Right atrium auricular region (tissue), 2 donors: Measurements from ENCODE around the gene TPBGL. TPM values are rescaled to one million over a fixed set of nuclear protein-coding genes. Genes with fewer than 3 reads are reported as not detected.

Experiments used
- DNase-seq: peaks from one replicate; pipeline ENCODE4 v3.0.0-alpha.2; 2019; ENCODE audit warnings: low spot score
- H3K27ac ChIP-seq, 2 donors: fragments of 200-600 bp; sonication (generic); 1 replicate in 1 of 2; 2 replicates in 1 of 2; pipeline ENCODE4 v1.5.1; 2016 to 2019
- H3K27me3 ChIP-seq, 2 donors: fragments of 200-600 bp; sonication (generic); one replicate each; pipeline versions ENCODE4 v1.5.1 to v1.6.0; 2017 to 2019
- H3K36me3 ChIP-seq: fragments of 200-600 bp; sonication (generic); one replicate; pipeline ENCODE4 v1.5.1; 2016
- H3K4me1 ChIP-seq, 2 donors: fragments of 200-600 bp; sonication (generic); one replicate each; pipeline versions ENCODE4 v1.5.1 to v1.6.0; 2017 to 2019
- H3K4me3 ChIP-seq, 2 donors: fragments of 200-600 bp; sonication (generic); 1 replicate in 1 of 2; 2 replicates in 1 of 2; pipeline ENCODE4 v1.5.1; 2017 to 2019; ENCODE audit warnings: mild to moderate bottlenecking in 1 of 2, moderate library complexity in 1 of 2
- H3K9me3 ChIP-seq, 2 donors: fragments of 200-600 bp; sonication (generic); one replicate each; pipeline ENCODE4 v1.5.1; 2019
- CTCF ChIP-seq, 2 donors: fragments of 200-600 bp; sonication (generic); IDR thresholded peaks; one replicate each; pipeline ENCODE4 v1.5.1; 2019; ENCODE audit warnings: antibody characterized with exemption in 2 of 2
- total RNA-seq, 2 donors: library from RNA; depleted of rRNA; stranded (reverse); fragments of >200 nt; gene quantifications; one replicate each; pipeline ENCODE4 v1.1.0, GENCODE V29; 2016

Gene TPBGL
- total RNA-seq, 2 donors from 2014 or later = 0.12 to 0.15 TPM

- peaks cover 7% of the 10 kb centered on the region for H3K36me3 ChIP-seq
- no peaks in the 10 kb centered on the region for H3K9me3 ChIP-seq
- TF ChIP-seq CTCF (IDR thresholded peaks at IDR 0.05) = no peak
- H3K27ac ChIP-seq = no peak overlapping the region
- DNase-seq = no peak
- H3K4me3 ChIP-seq = no peak overlapping the region
- H3K27me3 ChIP-seq = no peaks in the 10 kb centered on the region
- peaks cover 0 to 5% of the 10 kb centered on the region in 2 donors for H3K4me1 ChIP-seq
Measured at GRCh38 chr11:75267171-75267970, 26.8 kb downstream of the TPBGL start.

- Histone ChIP-seq H3K4me1 (no peaks in the 10 kb centered on the region), H3K36me3 (peaks cover 22% of the 10 kb centered on the region)
- no peak for DNase-seq
Measured at GRCh38 chr11:75268626-75269366, 28.2 kb downstream of the TPBGL start.

GRCh38 chr11:75269367-75269660 lies 28.7 kb downstream of the TPBGL start:
- DNase-seq = no peak
- Histone ChIP-seq H3K36me3 (peaks cover 24% of the 10 kb centered on the region), H3K4me1 (no peaks in the 10 kb centered on the region), H3K9me3 (no peaks in the 10 kb centered on the region), H3K27me3 (no peaks in the 10 kb centered on the region), H3K4me3 (no peak overlapping the region), H3K27ac (no peak overlapping the region)
- no peak for TF ChIP-seq CTCF (IDR thresholded peaks at IDR 0.05)

More at GRCh38 chr11:75268626-75269366, 28.2 kb downstream of the TPBGL start:
- TF ChIP-seq CTCF (IDR thresholded peaks at IDR 0.05) = no peak
- H3K27ac ChIP-seq = no peak overlapping the region
- H3K27me3 ChIP-seq = no peaks in the 10 kb centered on the region
- no peak overlapping the region for H3K4me3 ChIP-seq
- H3K9me3 ChIP-seq = no peaks in the 10 kb centered on the region

GRCh38 chr11:75269896-75270295 lies 29.3 kb downstream of the TPBGL start:
- Histone ChIP-seq H3K4me1 (no peaks in the 10 kb centered on the region), H3K27me3 (no peaks in the 10 kb centered on the region), H3K9me3 (no peaks in the 10 kb centered on the region), H3K27ac (no peak overlapping the region), H3K4me3 (no peak overlapping the region), H3K36me3 (peaks cover 24% of the 10 kb centered on the region)
- no peak for DNase-seq
- no peak for TF ChIP-seq CTCF (IDR thresholded peaks at IDR 0.05)

GRCh38 chr11:75270896-75271418 lies 30.4 kb downstream of the TPBGL start:
- Histone ChIP-seq H3K4me1 (no peaks in the 10 kb centered on the region), H3K4me3 (no peak overlapping the region), H3K36me3 (peaks cover 20% of the 10 kb centered on the region), H3K27ac (no peak overlapping the region), H3K9me3 (no peaks in the 10 kb centered on the region), H3K27me3 (no peaks in the 10 kb centered on the region)
- DNase-seq = no peak
- peak in 1 of 2 donors; percentile 40 for TF ChIP-seq CTCF (IDR thresholded peaks at IDR 0.05)
